Activated CD4-positive, alpha-beta T cell treated with anti-CD3 and anti-CD28 coated beads, Interleukin-2, amount 50 U/mL, for 1 hour (primary cell): ENCODE results near the gene LMO2.
"Not testable (repeated sequence)": the region's sequence is repeated elsewhere in the genome, so short reads cannot be mapped to it uniquely, and the experiment has no call there.

Experiments
- DNase-seq: peaks from one replicate; pipeline ENCODE4 v3.0.0-alpha.2; 2020

Gene LMO2

GRCh38 chr11:33891714-33892327, at the start of gene LMO2:
Gene LMO2 (minus strand): TSS chr11:33892076. CDS start chr11:33869716, 22,360 bp downstream.
- no peak for DNase-seq

- DNase-seq: no peak
Measured at GRCh38 chr11:33940538-33940815, 48.6 kb upstream of the LMO2 start.

GRCh38 chr11:33936725-33937604, 45.1 kb upstream of the LMO2 start:
- DNase-seq: no peak

GRCh38 chr11:33935461-33936456, 43.9 kb upstream of the LMO2 start:
- no peak for DNase-seq

- no peak for DNase-seq
Measured at GRCh38 chr11:33935005-33935404, 43.1 kb upstream of the LMO2 start.

GRCh38 chr11:33934450-33934849, 42.6 kb upstream of the LMO2 start:
- DNase-seq: no peak

GRCh38 chr11:33933602-33934001, 41.7 kb upstream of the LMO2 start:
- DNase-seq: no peak

GRCh38 chr11:33932721-33933120, 40.8 kb upstream of the LMO2 start:
- DNase-seq: no peak

GRCh38 chr11:33931739-33932366, 40.0 kb upstream of the LMO2 start:
- not testable (repeated sequence) for DNase-seq

GRCh38 chr11:33931067-33931466, 39.2 kb upstream of the LMO2 start:
- DNase-seq: no peak

GRCh38 chr11:33930317-33931021, 38.6 kb upstream of the LMO2 start:
- no peak for DNase-seq

- DNase-seq: no peak
Measured at GRCh38 chr11:33928564-33928963, 36.7 kb upstream of the LMO2 start.

GRCh38 chr11:33926671-33927552, 35.0 kb upstream of the LMO2 start:
- no peak for DNase-seq

GRCh38 chr11:33924341-33924740, 32.5 kb upstream of the LMO2 start:
- no peak for DNase-seq

- DNase-seq: no peak
Measured at GRCh38 chr11:33923626-33924025, 31.8 kb upstream of the LMO2 start.

GRCh38 chr11:33920838-33921613, 29.1 kb upstream of the LMO2 start:
- DNase-seq: no peak

- DNase-seq: no peak
Measured at GRCh38 chr11:33919645-33920044, 27.8 kb upstream of the LMO2 start.

- not testable (repeated sequence) for DNase-seq
Measured at GRCh38 chr11:33917402-33917801, 25.5 kb upstream of the LMO2 start.

- no peak for DNase-seq
Measured at GRCh38 chr11:33916736-33917135, 24.9 kb upstream of the LMO2 start.

- DNase-seq: no peak
Measured at GRCh38 chr11:33915526-33915925, 23.6 kb upstream of the LMO2 start.
